CD4-positive, alpha-beta memory T cell (primary cell): ENCODE measurements around the gene MRPL34. TPM values are rescaled to one million over a fixed set of nuclear protein-coding genes. Genes with fewer than 3 reads are reported as not detected.

ENCODE experiments used
- CTCF ChIA-PET: fragments of 350-600 bp; sonication (Branson Sonifier 250); formaldehyde crosslinking; loops from one replicate; lab custom pipeline; 2021; ENCODE audit warnings: inconsistent platforms; ENCODE audit not compliant: partially characterized antibody; lab: Charles Lee
- POLR2A ChIA-PET: fragments of 350-600 bp; sonication (Branson Sonifier 250); formaldehyde crosslinking; loops from one replicate; lab custom pipeline; 2021; ENCODE audit not compliant: partially characterized antibody; lab: Charles Lee
- DNase-seq, 5 donors: peaks; one replicate each; pipeline versions ENCODE4 v3.0.0 to v3.0.0-alpha.2; 2020 to 2022; ENCODE audit warnings: mixed read lengths in 1 of 5
- H3K27ac ChIP-seq: one replicate; pipeline ENCODE4 v1.7.0; 2013; ENCODE audit warnings: low read depth, low read length
- H3K27me3 ChIP-seq: 2 replicates; pipeline ENCODE4 v1.7.0; 2013; ENCODE audit warnings: mild to moderate bottlenecking, low read length, moderate library complexity; ENCODE audit not compliant: insufficient read depth
- H3K36me3 ChIP-seq: 2 replicates; pipeline ENCODE4 v1.7.0; 2013; ENCODE audit warnings: mild to moderate bottlenecking, low read length, moderate library complexity; ENCODE audit not compliant: insufficient read depth
- H3K4me1 ChIP-seq: 2 replicates; pipeline ENCODE4 v1.7.0; 2013; ENCODE audit warnings: mild to moderate bottlenecking, low read length, moderate library complexity; ENCODE audit not compliant: insufficient read depth
- H3K4me3 ChIP-seq, 2 donors: one replicate each; pipeline ENCODE4 v1.7.0; 2013; ENCODE audit warnings: low read length in 2 of 2, mild to moderate bottlenecking in 1 of 2
- H3K9me3 ChIP-seq, 2 donors: one replicate each; pipeline ENCODE4 v1.7.0; 2013; ENCODE audit warnings: low read length in 2 of 2, control low read depth in 1 of 2; ENCODE audit not compliant: control insufficient read depth in 1 of 2
- H3K27ac Mint-ChIP-seq, 7 donors: one replicate each; pipeline ENCODE4 v1.8.0; 2020 to 2021; ENCODE audit warnings: mixed read lengths in 7 of 7, mild to moderate bottlenecking in 6 of 7, inconsistent platforms in 3 of 7, moderate library complexity in 3 of 7
- H3K27me3 Mint-ChIP-seq, 2 donors: one replicate each; pipeline ENCODE4 v1.8.0; 2020 to 2021; ENCODE audit warnings: mixed read lengths in 2 of 2
- H3K36me3 Mint-ChIP-seq, 2 donors: one replicate each; pipeline ENCODE4 v1.8.0; 2020 to 2021; ENCODE audit warnings: mixed read lengths in 2 of 2, inconsistent platforms in 1 of 2, mild to moderate bottlenecking in 1 of 2
- H3K4me1 Mint-ChIP-seq, 4 donors: one replicate each; pipeline ENCODE4 v1.8.0; 2020 to 2021; ENCODE audit warnings: mixed read lengths in 4 of 4, mild to moderate bottlenecking in 1 of 4
- H3K4me3 Mint-ChIP-seq, 8 donors: one replicate each; pipeline ENCODE4 v1.8.0; 2020 to 2021; ENCODE audit warnings: mixed read lengths in 8 of 8, mild to moderate bottlenecking in 7 of 8, moderate library complexity in 6 of 8, inconsistent platforms in 3 of 8
- H3K9me3 Mint-ChIP-seq, 8 donors: one replicate each; pipeline ENCODE4 v1.8.0; 2020 to 2021; ENCODE audit warnings: mixed read lengths in 8 of 8, mild to moderate bottlenecking in 5 of 8, inconsistent platforms in 3 of 8, moderate library complexity in 1 of 8
- intact Hi-C: fragments of 100-400 bp; cut with micrococcal nuclease; formaldehyde crosslinking; loops from one replicate; pipeline ENCODE4 v1.15.1; 2023
- polyA plus RNA-seq, 2 donors: library from polyadenylated mRNA; unstranded; fragments of 300-500 nt; fragmentation: Illumina TruSeq; gene quantifications; one replicate each; pipeline ENCODE4 v1.2.3, GENCODE V29; 2021
- total RNA-seq, 2 experiments: library from RNA; stranded (reverse); gene quantifications; one replicate each; pipeline ENCODE4 v1.2.3, GENCODE V29; 2021

MRPL34 gene
- total and polyA plus RNA-seq, 4 experiments from 2014 or later: 69.4 to 250 (median 153) TPM

DNA sequence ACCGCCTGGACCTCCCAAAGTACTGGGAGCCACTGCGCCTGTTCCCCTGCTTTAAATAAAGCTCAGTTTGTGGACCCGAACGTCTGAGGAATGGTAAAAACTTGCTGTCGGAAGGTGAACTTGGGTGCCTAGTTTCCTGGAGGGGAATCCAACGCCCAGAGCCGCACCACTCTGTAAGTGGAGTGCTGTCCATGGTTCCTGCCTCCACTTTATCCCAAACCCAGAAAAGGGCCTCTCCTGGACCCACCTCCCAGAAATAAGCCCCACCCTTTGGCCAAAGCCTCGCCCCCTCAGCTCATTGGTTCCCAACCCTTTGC, 26.6 kb downstream of the MRPL34 start:
- Histone ChIP-seq H3K9me3 (no peaks in the 10 kb centered on the region), H3K4me3 (no peak overlapping the region), H3K36me3 (no peaks in the 10 kb centered on the region), H3K4me1 (peaks cover 41% of the 10 kb centered on the region), H3K27me3 (no peaks in the 10 kb centered on the region), H3K27ac (no peak overlapping the region)
- ChIA-PET POLR2A (interaction anchor here (1.8 to 5.7 kb wide), 5 partner anchors 8 to 28 kb away, joined by 4 to 64 read pairs (median 8); partner anchors contain the start of genes ABHD8, DDA1 and MRPL34), CTCF (interaction anchor here (1.2 to 2.0 kb wide), 4 partner anchors 13 to 54 kb away, joined by 4 to 10 read pairs (median 5); no protein-coding TSS in a partner anchor)
- Mint-ChIP-seq H3K27me3 (no peaks in the 10 kb centered on the region), H3K4me3 (no peak overlapping the region), H3K9me3 (peaks cover 0 to 1% (median 0%) of the 10 kb centered on the region in 8 donors), H3K27ac (no peak overlapping the region), H3K4me1 (peaks cover 14 to 54% (median 34%) of the 10 kb centered on the region in 4 donors), H3K36me3 (peaks cover 0 to 9% of the 10 kb centered on the region in 2 donors)
- DNase-seq: no peak
- intact Hi-C loops: no loop called here

DNA sequence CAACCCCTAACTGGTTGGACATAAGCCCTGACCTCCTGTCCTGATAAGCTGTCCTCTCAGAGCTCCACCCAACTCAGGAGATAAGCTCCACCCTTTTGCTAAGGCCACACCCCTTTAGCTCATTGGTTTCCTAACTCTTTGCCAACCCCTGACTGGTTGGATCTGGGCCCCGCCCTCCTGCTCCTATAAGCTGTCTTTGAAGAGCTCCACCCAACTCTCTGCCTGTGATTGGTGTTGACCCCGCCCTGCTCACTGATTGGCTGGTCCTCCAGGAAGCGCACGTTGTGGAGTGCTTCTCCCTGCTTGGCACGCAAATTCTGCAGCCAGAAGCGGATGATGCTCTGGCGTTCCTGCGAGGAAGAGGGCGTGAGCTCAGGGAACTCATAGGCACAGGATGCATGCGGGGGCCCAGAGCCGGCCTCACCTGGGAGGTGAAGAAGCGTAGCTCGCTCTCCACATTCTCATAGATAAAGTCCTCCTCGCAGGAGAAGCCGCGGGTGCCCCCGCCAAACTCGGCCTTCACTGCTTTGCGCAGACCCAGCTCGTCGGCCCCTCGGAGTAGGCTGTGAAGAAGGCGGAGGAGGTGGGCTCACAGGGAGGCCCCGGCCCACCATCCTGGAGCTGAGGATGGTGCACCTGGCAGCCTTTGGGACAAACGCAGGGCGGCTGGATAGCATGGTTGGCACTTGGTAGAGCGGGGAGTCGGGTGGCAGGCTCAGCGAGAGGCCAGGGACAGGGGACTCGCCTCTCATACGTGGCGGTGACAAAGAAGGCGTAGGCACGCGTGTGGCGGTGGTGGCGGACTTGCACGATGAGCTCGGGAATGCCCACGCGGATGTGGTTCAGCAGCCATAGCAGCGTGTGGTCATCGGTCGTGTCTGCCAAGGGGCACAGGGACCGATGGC, 27.3 kb downstream of the MRPL34 start:
- H3K4me3 Mint-ChIP-seq: peak overlapping the region in 6 of 8 donors; percentile 4 to 54 (median 40)
- Histone ChIP-seq H3K4me3 (no peak overlapping the region), H3K27me3 (no peaks in the 10 kb centered on the region), H3K4me1 (peaks cover 44% of the 10 kb centered on the region), H3K27ac (no peak overlapping the region), H3K9me3 (no peaks in the 10 kb centered on the region), H3K36me3 (no peaks in the 10 kb centered on the region)
- H3K4me1 Mint-ChIP-seq: peaks cover 16 to 60% (median 36%) of the 10 kb centered on the region in 4 donors
- H3K36me3 Mint-ChIP-seq: peaks cover 0 to 14% of the 10 kb centered on the region in 2 donors
- H3K27ac Mint-ChIP-seq: peak overlapping the region in 2 of 7 donors; percentile 42 to 74
- no peaks in the 10 kb centered on the region for H3K27me3 Mint-ChIP-seq
- peak in 2 of 5 donors; percentile 31 to 65 for DNase-seq
- ChIA-PET POLR2A (interaction anchor here (1.0 to 5.7 kb wide), 9 partner anchors 8 to 106 kb away, joined by 3 to 64 read pairs (median 8); partner anchors contain the start of genes ABHD8, BABAM1, DDA1 and MRPL34), CTCF (interaction anchor here (0.5 to 3.2 kb wide), 6 partner anchors 12 to 54 kb away, joined by 3 to 10 read pairs (median 5); partner anchors contain the start of gene DDA1)
- intact Hi-C loops: no loop called here
- H3K9me3 Mint-ChIP-seq: peaks cover 0 to 1% (median 0%) of the 10 kb centered on the region in 8 donors

DNA sequence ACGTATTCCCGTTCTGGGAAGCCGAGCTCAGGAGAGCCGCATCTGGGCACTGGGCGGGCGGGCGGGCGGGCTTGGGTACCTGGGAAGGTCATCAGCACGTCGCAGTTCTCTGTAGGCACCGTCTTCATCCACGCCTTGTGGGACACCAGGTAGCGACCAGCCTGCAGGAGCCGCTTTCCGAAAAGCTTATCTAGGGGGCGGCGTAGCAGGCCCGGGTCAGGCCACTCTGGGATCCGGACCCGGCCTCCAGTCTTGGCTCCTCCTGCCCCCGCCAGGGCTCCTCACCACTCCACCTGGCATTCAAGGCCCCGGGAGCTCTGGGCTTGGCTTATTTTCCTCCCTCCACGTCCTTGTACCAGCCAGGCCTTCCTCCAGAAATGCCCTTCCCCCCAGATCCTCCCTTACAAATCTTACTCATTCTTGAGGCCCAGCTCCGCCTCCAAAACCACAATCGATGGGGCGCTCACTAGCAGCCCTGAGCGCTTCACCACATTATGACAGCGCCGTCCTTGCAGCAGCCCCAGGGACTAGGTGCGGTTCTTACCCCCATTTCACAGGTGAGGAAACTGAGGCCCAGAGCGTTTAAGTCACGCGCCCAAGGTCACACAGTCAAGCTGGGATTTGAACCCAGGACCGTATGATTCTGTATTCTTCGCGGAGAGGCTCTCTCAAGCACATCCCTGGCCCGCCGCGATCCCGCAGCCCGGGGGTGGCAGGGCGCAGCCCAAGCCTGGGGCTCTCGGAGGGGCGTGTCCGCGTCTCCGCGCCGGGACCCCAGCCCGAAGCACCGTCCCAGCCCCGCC, 28.1 kb downstream of the MRPL34 start:
- ChIA-PET POLR2A (interaction anchor here (1.0 to 5.7 kb wide), 12 partner anchors 9 to 107 kb away, joined by 3 to 64 read pairs (median 7); partner anchors contain the start of genes ABHD8, BABAM1, DDA1 and MRPL34), CTCF (interaction anchor here (0.5 to 3.2 kb wide), 7 partner anchors 13 to 41 kb away, joined by 3 to 11 read pairs (median 8); partner anchors contain the start of genes DDA1 and MRPL34)
- Mint-ChIP-seq H3K36me3 (peaks cover 0 to 14% of the 10 kb centered on the region in 2 donors), H3K27ac (peak overlapping the region; percentile 83 to 97 (median 88)), H3K27me3 (no peaks in the 10 kb centered on the region), H3K9me3 (peaks cover 0 to 1% (median 0%) of the 10 kb centered on the region in 8 donors), H3K4me1 (peaks cover 18 to 63% (median 41%) of the 10 kb centered on the region in 4 donors), H3K4me3 (peak overlapping the region; percentile 84 to 94 (median 90))
- peak; percentile 58 to 90 (median 69) for DNase-seq
- H3K27ac ChIP-seq: peak overlapping the region; percentile 71
- H3K36me3 ChIP-seq: no peaks in the 10 kb centered on the region
- no peaks in the 10 kb centered on the region for H3K27me3 ChIP-seq
- intact Hi-C loops: loop anchor here (1.0 to 2.0 kb wide), 2 partner anchors 41 to 57 kb away; no protein-coding TSS in a partner anchor
- H3K9me3 ChIP-seq: no peaks in the 10 kb centered on the region
- peak overlapping the region; percentile 42 to 76 for H3K4me3 ChIP-seq
- peaks cover 53% of the 10 kb centered on the region for H3K4me1 ChIP-seq

DNA sequence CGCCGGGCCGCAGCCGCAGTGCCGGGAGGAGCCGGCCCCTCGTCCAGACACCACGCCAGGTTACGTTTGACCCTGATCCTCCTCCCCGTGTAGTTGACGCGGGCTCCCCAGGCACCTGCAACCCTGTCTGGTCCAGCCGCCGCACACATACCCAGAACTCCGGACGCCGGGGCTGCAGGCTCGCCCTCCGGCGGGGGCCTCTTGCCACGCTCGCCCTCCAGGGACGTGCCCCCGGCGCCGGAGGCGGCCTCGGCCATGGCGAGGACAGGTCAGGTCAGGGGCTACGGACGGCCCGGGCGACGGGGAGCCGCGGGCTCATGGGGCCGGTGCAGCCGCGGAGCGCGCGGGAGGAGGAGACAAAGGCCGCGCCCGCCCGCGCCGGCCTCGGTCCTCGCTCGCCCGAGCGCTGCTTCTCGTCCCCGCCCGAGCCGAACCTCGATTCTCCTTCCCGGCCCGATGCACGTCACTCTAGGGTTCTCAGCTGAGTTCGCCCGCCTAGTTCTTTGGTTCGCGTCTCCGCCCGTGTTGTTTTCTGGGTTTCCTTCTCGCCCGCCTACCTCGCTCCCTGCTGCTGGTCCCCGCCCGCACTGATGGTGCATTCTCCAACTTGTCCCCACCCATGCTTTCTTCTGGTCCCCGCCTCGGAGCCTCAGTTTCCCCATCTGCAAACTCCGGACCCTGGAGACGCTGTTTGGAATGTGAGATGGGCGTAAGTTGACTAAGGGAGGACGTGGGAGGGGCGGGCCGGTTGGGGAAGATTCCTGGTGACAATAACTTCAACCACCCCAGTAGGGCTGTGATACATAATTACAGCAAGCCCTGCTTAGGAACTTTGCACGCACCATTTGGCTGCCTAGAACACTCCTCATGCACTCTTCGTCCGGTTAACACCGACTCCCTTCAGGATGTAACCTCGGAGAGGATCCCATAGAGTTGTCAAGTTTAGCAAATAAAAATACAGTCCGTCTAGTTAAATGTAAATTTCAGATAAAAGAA, 29.0 kb downstream of the MRPL34 start, which contains the start of gene ANO8:
Gene ANO8 (minus strand): TSS at position 442 of the 996 bp plus-strand sequence. CDS start 185 bp downstream, at position 257.
- Histone ChIP-seq H3K4me1 (peaks cover 47% of the 10 kb centered on the region), H3K27ac (peak within 1 kb of the TSS; percentile 71), H3K36me3 (no peaks in the 10 kb centered on the region), H3K9me3 (no peaks in the 10 kb centered on the region), H3K4me3 (peak within 1 kb of the TSS; percentile 71 to 76), H3K27me3 (no peaks in the 10 kb centered on the region)
- CTCF ChIA-PET: interaction anchor here (0.8 to 3.2 kb wide), 7 partner anchors 12 to 55 kb away, joined by 3 to 11 read pairs (median 7); partner anchors contain the start of genes DDA1 and MRPL34
- Mint-ChIP-seq H3K4me1 (peaks cover 18 to 61% (median 38%) of the 10 kb centered on the region in 4 donors), H3K27ac (peak within 1 kb of the TSS; percentile 89 to 97 (median 92)), H3K9me3 (peaks cover 0 to 1% (median 0%) of the 10 kb centered on the region in 8 donors), H3K36me3 (peaks cover 0 to 14% of the 10 kb centered on the region in 2 donors), H3K27me3 (no peaks in the 10 kb centered on the region), H3K4me3 (peak within 1 kb of the TSS; percentile 88 to 96 (median 90))
- POLR2A ChIA-PET: interaction anchor here (0.8 to 5.7 kb wide), 17 partner anchors 9 to 209 kb away, joined by 3 to 64 read pairs (median 5); partner anchors contain the start of genes ABHD8, BABAM1, BST2 and DDA1
- DNase-seq: peak; percentile 94 to 97 (median 96)
- intact Hi-C loops: loop anchor here (1.0 to 5.0 kb wide), 3 partner anchors 42 to 73 kb away; partner anchors contain the start of gene BST2

DNA sequence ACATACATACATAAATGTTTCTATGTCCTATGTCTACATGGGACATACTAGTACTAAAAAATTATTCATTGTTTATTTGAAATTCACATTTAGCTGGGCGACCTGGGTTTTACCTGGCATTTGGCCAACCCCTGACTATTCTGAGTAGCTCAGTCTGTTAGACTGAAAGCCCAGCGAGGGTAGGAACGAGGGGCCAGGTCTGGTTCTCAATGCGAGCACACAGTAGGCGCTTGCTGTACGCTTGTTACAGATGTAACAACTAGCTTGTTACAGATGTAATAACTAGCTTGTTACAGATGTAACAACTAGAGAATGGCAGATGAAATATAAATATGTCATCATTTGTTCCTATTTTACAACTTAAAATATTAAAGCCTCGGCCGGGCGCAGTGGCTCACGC, 29.9 kb downstream of the MRPL34 start:
- no peak overlapping the region for H3K4me3 ChIP-seq
- no peaks in the 10 kb centered on the region for H3K36me3 ChIP-seq
- ChIA-PET POLR2A (interaction anchor here (0.8 to 5.7 kb wide), 14 partner anchors 9 to 210 kb away, joined by 3 to 64 read pairs (median 4); partner anchors contain the start of genes ABHD8, BABAM1, BST2 and DDA1), CTCF (interaction anchor here (1.1 to 3.2 kb wide), 6 partner anchors 11 to 54 kb away, joined by 5 to 11 read pairs (median 8); partner anchors contain the start of genes DDA1 and MRPL34)
- no peaks in the 10 kb centered on the region for H3K27me3 Mint-ChIP-seq
- no peaks in the 10 kb centered on the region for H3K9me3 ChIP-seq
- peaks cover 0 to 1% (median 0%) of the 10 kb centered on the region in 8 donors for H3K9me3 Mint-ChIP-seq
- peak overlapping the region in 7 of 8 donors; percentile 26 to 96 (median 86) for H3K4me3 Mint-ChIP-seq
- peak overlapping the region in 2 of 7 donors; percentile 74 to 90 for H3K27ac Mint-ChIP-seq
- H3K27me3 ChIP-seq: no peaks in the 10 kb centered on the region
- no peak for DNase-seq
- peaks cover 18 to 55% (median 35%) of the 10 kb centered on the region in 4 donors for H3K4me1 Mint-ChIP-seq
- intact Hi-C loops: loop anchor here (2.0 to 5.0 kb wide), 2 partner anchors 43 to 72 kb away; partner anchors contain the start of gene BST2
- peaks cover 0 to 14% of the 10 kb centered on the region in 2 donors for H3K36me3 Mint-ChIP-seq
- peak overlapping the region; percentile 71 for H3K27ac ChIP-seq
- peaks cover 47% of the 10 kb centered on the region for H3K4me1 ChIP-seq
